NCI-H2196 treated with DMSO at 0.1 percent for 48 hours (cell line): ENCODE measurements around the gene SURF4.
"Not testable (repeated sequence)": the region's sequence is repeated elsewhere in the genome, so short reads cannot be mapped to it uniquely, and the experiment has no call there.

Experiments
- DNase-seq: peaks from one replicate; lab custom pipeline; 2025; ENCODE audit not compliant: unreplicated experiment; lab: John Stamatoyannopoulos, UW

The SURF4 gene

DNA sequence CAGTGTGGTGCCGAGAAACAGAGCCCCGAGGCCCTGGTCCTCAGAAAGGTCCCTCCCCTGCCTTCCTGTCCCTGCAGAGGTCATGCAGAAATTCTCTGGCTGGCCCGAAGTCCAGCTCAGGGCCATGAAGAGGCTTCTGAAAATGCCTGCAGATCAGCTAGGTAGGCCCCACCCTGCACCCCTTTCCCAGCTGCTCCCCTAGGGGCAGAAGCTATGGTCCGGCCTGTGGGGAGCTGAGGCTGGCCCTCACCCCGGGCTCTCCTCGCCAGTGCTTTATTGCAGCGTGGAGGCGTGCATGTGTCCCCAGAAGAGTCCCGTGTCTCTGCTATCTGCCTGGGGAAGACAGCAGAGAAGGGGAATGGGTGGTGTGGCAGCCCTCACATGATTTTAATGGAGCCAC, 22.0 kb upstream of the SURF4 start:
- DNase-seq = no peak

GRCh38 chr9:133397370-133397769, 21.5 kb upstream of the SURF4 start:
- no peak for DNase-seq

GRCh38 chr9:133396952-133397351, 21.1 kb upstream of the SURF4 start:
- no peak for DNase-seq

GRCh38 chr9:133394687-133395271, 18.9 kb upstream of the SURF4 start:
- no peak for DNase-seq

- no peak for DNase-seq
These were observed 17.5 kb upstream of the SURF4 start for GRCh38 chr9:133393399-133393798.

DNA sequence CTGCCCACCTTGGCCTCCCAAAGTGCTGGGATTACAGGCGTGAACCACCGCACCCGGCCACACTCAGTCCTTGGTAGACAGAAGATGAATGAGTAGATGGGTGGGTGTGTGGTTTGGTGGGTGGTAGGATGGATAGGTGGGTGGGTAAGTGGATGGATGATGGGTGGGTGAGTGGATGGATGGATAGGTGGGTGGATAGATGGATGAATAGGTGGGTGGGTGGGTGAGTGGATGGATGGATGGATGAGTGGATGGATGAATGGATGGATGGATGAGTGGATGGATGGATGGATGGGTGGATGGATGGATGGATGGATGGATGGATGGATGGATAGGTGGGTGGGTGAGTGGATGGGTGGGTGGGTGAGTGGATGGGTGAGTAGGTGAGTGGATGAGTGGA, 16.4 kb upstream of the SURF4 start:
- not testable (repeated sequence) for DNase-seq

DNA sequence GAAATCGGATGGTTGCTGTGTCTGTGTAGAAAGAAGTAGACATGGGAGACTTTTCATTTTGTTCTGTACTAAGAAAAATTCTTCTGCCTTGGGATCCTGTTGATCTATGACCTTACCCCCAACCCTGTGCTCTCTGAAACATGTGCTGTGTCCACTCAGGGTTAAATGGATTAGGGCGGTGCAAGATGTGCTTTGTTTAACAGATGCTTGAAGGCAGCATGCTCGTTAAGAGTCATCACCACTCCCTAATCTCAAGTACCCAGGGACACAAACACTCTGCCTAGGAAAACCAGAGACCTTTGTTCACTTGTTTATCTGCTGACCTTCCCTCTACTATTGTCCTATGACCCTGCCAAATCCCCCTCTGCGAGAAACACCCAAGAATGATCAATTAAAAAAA, 15.6 kb upstream of the SURF4 start:
- DNase-seq = not testable (repeated sequence)

DNA sequence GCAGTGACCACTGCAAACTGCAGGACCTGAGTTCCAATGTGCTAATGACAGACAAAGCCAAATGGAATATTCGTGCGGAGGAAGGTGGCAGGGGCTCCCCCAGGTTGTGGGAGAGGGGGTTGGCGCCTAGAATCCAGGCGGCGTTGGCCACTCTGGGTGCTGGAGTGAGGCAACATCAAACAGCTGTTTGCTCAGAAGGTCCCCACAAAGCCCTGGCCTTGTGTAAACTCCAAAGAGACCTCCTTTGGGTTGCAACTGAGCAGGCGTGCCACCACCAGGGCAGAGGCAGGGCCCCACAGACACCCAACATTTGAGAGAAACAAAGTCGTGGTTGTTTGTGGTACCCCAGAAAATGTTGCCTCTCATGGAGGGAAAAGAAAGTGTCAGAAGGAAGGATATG, 14.9 kb upstream of the SURF4 start:
- no peak for DNase-seq

DNA sequence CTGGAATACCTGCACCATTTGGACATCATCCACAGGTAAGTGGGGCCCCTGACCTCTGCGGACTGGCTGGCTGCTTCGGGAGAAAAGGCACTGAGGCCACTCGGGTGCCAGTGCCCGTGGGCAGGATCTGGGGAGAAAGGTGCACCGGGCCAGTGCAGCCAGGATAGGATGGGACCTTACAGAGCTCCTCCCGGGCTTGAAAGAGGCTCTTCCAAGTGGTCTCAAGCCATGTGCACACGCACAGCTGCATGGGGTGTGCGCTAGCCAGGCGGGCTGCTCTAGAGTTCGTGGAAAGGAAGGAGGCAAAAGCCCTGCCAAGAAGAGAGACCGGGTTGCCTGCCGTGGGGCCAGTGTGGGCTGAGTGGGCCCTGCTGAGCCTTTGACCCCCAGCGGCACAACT, 13.7 kb upstream of the SURF4 start:
- DNase-seq = no peak

GRCh38 chr9:133389025-133389557, 13.2 kb upstream of the SURF4 start:
- no peak for DNase-seq

GRCh38 chr9:133387680-133388079, 11.8 kb upstream of the SURF4 start:
- DNase-seq = no peak

GRCh38 chr9:133386338-133386737, 10.5 kb upstream of the SURF4 start:
- no peak for DNase-seq

DNA sequence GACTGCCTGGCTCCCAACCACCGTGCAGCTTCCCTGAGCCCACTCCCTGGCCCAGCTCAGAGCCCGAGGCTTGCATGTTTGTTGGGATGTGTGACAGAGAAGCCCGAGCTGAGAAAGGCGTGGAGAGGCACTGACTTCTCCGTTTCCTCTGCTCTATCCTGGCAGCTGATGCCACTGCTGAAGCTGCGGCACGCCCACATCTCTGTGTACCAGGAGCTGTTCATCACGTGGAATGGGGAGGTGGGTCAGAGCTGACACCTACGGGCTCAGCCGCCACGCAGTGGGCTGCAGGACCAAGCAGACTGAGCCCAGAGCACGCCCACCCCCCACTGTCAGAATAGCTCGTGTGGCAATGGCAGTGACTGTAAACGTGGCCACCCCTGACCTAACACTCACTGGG, 9.6 kb upstream of the SURF4 start:
- no peak for DNase-seq

GRCh38 chr9:133384736-133385321, 9.0 kb upstream of the SURF4 start:
- no peak for DNase-seq

- DNase-seq = no peak
These were observed 7.6 kb upstream of the SURF4 start for GRCh38 chr9:133383438-133383837.

DNA sequence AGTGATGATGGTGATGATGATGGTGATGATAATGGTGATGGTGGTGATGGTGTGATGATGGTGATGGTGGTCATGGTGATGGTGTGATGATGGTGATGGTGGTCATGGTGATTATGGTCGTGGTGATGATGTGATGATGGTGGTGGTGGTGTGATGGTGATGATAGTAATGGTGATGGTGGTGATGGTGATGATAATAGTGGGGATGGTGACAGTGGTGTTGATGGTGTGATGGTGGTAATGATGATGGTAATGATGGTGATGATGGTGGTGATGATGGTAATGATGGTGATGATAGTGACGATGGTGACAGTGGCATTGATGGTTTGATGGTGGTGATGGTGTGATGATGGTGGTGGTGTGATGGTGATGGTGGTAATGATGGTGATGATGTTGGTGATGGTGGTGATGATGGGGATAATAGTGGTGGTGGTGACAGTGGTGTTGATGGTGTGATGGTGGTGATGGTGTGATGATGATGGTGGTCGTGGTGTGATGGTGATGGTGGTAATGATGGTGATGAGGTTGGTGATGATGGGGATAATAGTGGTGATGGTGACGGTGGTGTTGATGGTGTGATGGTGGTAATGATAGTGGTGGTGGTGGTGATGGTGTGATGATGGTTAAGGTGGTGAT, 6.8 kb upstream of the SURF4 start:
- no peak for DNase-seq

- no peak for DNase-seq
These were observed 4.9 kb upstream of the SURF4 start for GRCh38 chr9:133380734-133381133.

DNA sequence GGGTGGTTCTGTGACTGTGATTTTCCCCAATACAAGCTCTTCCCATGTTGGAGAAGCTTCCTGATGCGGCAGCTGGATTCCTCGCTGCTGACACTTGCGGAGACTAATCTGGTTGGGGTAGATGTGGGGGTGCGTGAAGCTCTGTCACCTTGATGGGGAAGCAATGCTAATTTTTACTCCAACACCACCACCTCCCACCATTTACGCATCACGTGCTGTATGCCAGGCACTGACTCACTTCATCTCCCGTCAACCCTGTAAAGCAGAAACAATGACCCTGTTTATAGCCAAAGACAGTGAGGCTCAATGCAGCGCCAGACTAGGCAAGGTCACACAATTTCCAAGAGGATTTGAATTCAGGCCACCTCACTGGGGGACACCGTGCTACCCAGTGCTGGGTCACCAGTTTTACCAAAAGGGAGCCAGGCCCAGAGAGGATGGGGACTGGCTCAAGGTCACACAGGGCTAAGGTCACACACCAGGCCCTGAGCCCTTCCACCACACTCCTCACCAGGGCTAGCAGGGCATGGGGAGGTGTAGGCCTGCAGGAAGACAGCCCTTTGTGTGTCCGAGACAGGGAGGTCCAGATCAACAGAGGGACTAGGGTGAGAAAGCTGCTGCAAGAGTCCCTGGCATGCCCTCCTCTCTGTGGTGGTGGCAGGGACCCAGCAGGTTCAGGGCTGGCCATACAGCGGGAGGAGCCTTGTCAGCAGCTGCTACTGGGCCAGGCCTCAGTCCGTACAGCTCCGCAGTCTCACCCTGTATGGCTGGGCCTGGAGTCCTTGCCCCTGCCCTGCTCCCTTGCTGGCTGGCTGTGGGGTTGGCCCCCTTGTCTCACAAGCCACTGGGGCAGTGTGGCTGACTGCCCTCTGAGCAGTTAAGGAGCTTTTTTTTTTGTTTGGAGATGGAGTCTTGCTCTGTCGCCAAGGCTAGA, 3.6 kb upstream of the SURF4 start:
- DNase-seq = no peak

DNA sequence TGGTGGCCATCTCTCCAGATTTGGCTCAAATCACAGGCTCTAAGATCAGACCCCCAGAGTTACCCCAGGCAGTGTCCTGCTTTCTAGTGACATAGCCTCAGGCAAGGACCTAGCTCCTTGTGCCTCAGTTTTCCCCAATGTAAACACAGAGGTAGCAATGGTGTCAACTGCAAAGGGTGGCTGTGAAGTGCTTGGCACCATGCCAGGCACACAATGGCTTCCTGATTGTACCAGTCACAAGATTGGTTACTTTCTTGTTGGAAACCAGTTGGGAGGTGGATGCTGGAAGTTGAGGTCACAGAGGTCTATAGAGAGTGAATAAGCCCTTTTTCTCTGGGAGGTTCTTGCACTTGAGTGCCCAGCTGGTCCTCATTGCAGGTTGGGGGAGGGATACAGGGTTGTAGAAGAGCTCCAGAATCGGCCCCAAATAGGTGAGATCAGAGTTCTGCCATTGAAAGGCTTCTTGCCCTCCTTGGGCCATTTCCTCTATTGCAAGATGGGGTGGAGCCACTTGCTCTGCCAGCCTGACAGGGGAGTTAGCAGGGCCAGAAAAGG, 2.6 kb upstream of the SURF4 start:
- no peak for DNase-seq

DNA sequence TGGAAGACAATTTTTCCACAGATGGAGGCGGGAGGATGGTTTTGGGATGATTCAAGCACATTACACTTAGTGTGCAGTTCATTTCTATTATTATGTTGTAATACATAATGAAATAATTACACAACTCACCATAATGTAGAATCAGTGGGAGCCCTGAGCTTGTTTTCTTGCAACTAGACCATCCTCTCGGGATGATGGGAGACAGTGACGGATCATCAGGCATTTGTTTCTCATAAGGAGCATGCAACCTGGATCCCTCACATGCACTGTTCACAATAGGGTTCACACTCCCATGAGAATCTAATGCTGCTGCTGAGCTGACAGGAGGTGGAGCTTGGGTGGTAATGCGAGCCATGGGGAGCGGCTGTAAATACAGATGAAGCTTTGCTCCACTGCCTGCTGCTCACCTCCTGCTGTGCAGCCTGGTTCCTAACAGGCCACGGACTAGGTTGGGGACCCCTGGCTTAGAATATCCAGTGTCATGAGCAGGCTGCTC, 1.9 kb upstream of the SURF4 start:
- DNase-seq = no peak

GRCh38 chr9:133377280-133377679, 1.4 kb upstream of the SURF4 start:
- not testable (repeated sequence) for DNase-seq
